GM10266 (cell line): ENCODE measurements around the gene RPS6KL1.

Source experiments
- DNase-seq: peaks from one replicate; pipeline ENCODE4 v3.0.0; 2012; ENCODE audit errors: extremely low spot score
- CTCF ChIP-seq: IDR thresholded peaks from 2 replicates; pipeline ENCODE4 v1.5.1; 2012; ENCODE audit warnings: mild to moderate bottlenecking, low read depth; ENCODE audit not compliant: control insufficient read depth, insufficient read depth; ENCODE audit errors: missing control alignments

The RPS6KL1 gene

GRCh38 chr14:74875941-74876913 is 46.8 kb downstream of the RPS6KL1 start, which contains the start of gene PROX2:
TSS of gene PROX2 (minus strand) at chr14:74876145. CDS start at chr14:74863834, 12,311 bp downstream.
- DNase-seq, result no peak
- TF ChIP-seq CTCF, result no peak

- DNase-seq, result no peak
- TF ChIP-seq CTCF, result no peak
Measured at GRCh38 chr14:74875204-74875603, 47.9 kb downstream of the RPS6KL1 start.

GRCh38 chr14:74871819-74872218 is 51.2 kb downstream of the RPS6KL1 start:
- DNase-seq, result no peak
- no peak for TF ChIP-seq CTCF

GRCh38 chr14:74868739-74869138 is 54.3 kb downstream of the RPS6KL1 start:
- DNase-seq, result no peak
- no peak for TF ChIP-seq CTCF

GRCh38 chr14:74867673-74868072 is 55.4 kb downstream of the RPS6KL1 start:
- DNase-seq, result no peak
- TF ChIP-seq CTCF, result no peak

GRCh38 chr14:74866708-74867389 is 56.2 kb downstream of the RPS6KL1 start:
- no peak for DNase-seq
- no peak for TF ChIP-seq CTCF
